IPS-11a (cell line): ENCODE data around the gene NEURL1.
"Not testable (repeated sequence)": the region's sequence is repeated elsewhere in the genome, so short reads cannot be mapped to it uniquely, and the experiment has no call there.

ENCODE experiments used
- H3K4me3 ChIP-seq: one replicate; pipeline ENCODE4 v1.5.1; 2013; ENCODE audit warnings: low read depth, low read length, control low read depth

Gene NEURL1

GRCh38 chr10:103459615-103460014 lies 33.9 kb upstream of the NEURL1 start:
- H3K4me3 ChIP-seq = no peak overlapping the region

- H3K4me3 ChIP-seq = no peak overlapping the region
Observed at GRCh38 chr10:103463499-103463898, 30.0 kb upstream of the NEURL1 start.

GRCh38 chr10:103465411-103466179 lies 27.9 kb upstream of the NEURL1 start:
- no peak overlapping the region for H3K4me3 ChIP-seq

- no peak overlapping the region for H3K4me3 ChIP-seq
Observed at GRCh38 chr10:103466734-103467133, 26.8 kb upstream of the NEURL1 start.

- no peak overlapping the region for H3K4me3 ChIP-seq
Observed at GRCh38 chr10:103467406-103467805, 26.1 kb upstream of the NEURL1 start.

- H3K4me3 ChIP-seq = no peak overlapping the region
Observed at GRCh38 chr10:103469201-103469600, 24.3 kb upstream of the NEURL1 start.

- no peak overlapping the region for H3K4me3 ChIP-seq
Observed at GRCh38 chr10:103470761-103471653, 22.5 kb upstream of the NEURL1 start.

GRCh38 chr10:103472005-103472404 lies 21.5 kb upstream of the NEURL1 start:
- no peak overlapping the region for H3K4me3 ChIP-seq

GRCh38 chr10:103473261-103473671 lies 20.2 kb upstream of the NEURL1 start:
- H3K4me3 ChIP-seq = no peak overlapping the region

GRCh38 chr10:103474077-103474476 lies 19.4 kb upstream of the NEURL1 start:
- no peak overlapping the region for H3K4me3 ChIP-seq

- no peak overlapping the region for H3K4me3 ChIP-seq
Observed at GRCh38 chr10:103475437-103475836, 18.1 kb upstream of the NEURL1 start.

- H3K4me3 ChIP-seq = no peak overlapping the region
Observed at GRCh38 chr10:103476046-103476768, 17.3 kb upstream of the NEURL1 start.

- H3K4me3 ChIP-seq = no peak overlapping the region
Observed at GRCh38 chr10:103478671-103479070, 14.8 kb upstream of the NEURL1 start.

GRCh38 chr10:103479135-103479534 lies 14.4 kb upstream of the NEURL1 start, which contains the start of gene CALHM3:
Gene CALHM3 (minus strand): TSS chr10:103479240. CDS start chr10:103479032, 208 bp downstream.
- H3K4me3 ChIP-seq = no peak within 1 kb of the TSS

- H3K4me3 ChIP-seq = no peak overlapping the region
Observed at GRCh38 chr10:103480521-103480920, 13.0 kb upstream of the NEURL1 start.

- no peak overlapping the region for H3K4me3 ChIP-seq
Observed at GRCh38 chr10:103481974-103482531, 11.5 kb upstream of the NEURL1 start.

GRCh38 chr10:103486635-103487409 lies 6.7 kb upstream of the NEURL1 start:
- H3K4me3 ChIP-seq = not testable (repeated sequence)

GRCh38 chr10:103487410-103487708 lies 6.1 kb upstream of the NEURL1 start:
- no peak overlapping the region for H3K4me3 ChIP-seq

GRCh38 chr10:103490986-103491314 lies 2.6 kb upstream of the NEURL1 start:
- no peak overlapping the region for H3K4me3 ChIP-seq

- H3K4me3 ChIP-seq = no peak overlapping the region
Observed at GRCh38 chr10:103491729-103492364, 1.7 kb upstream of the NEURL1 start.
